ENCODE results near the gene SEMA3G. TPM values are rescaled to one million over a fixed set of nuclear protein-coding genes. Genes with fewer than 3 reads are reported as not detected.
A peak's percentile ranks its signal among the peaks of the same experiment; 100 is the strongest.

SEMA3G gene
- total RNA-seq, 2 donors from 2014 or later = 0.16 to 0.36 TPM

- Mint-ChIP-seq H3K4me3 (no peak overlapping the region), H3K4me1 (ENCODE audit: low read depth) (no peaks in the 10 kb centered on the region), H3K36me3 (ENCODE audit: insufficient read depth in 2 of 2) (peaks cover 0 to 4% of the 10 kb centered on the region in 2 donors), H3K27ac (no peak overlapping the region), H3K9me3 (no peaks in the 10 kb centered on the region), H3K27me3 (ENCODE audit: low read depth) (no peaks in the 10 kb centered on the region)
- DNase-seq = peak; percentile 24 to 40
- peak; percentile 36 to 50 for ATAC-seq (replicated peaks in 1 of 2)
These were observed 26.7 kb upstream of the SEMA3G start for GRCh38 chr3:52471371-52472238.

- Mint-ChIP-seq H3K36me3 (ENCODE audit: insufficient read depth in 2 of 2) (peaks cover 0 to 4% of the 10 kb centered on the region in 2 donors), H3K27ac (no peak overlapping the region), H3K4me3 (no peak overlapping the region), H3K4me1 (ENCODE audit: low read depth) (no peaks in the 10 kb centered on the region), H3K27me3 (ENCODE audit: low read depth) (no peaks in the 10 kb centered on the region), H3K9me3 (no peaks in the 10 kb centered on the region)
- no peak for DNase-seq
- no peak for ATAC-seq (replicated peaks in 1 of 2)
These were observed 26.0 kb upstream of the SEMA3G start for GRCh38 chr3:52470920-52471319.

DNA sequence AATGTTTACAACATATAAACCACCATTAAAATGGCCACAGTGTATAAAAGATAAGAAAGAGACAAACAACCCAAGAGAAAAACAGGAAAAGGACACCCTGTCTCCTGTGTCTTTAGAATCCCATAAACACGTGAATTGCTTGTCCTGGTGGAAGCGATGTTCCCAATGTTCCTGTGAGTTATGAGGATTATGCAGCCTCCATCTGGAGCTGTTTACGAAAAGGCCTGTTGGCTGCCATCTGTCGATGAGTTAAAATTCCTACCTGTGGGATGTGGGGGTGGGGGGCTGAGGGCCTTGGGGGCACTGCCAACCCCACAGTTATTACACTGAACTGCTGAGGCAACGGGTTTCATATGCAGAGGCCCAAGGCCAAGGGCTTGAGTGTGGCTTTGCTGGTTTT, 24.1 kb upstream of the SEMA3G start:
- H3K27me3 Mint-ChIP-seq (ENCODE audit: low read depth) = no peaks in the 10 kb centered on the region
- H3K4me1 Mint-ChIP-seq (ENCODE audit: low read depth) = no peaks in the 10 kb centered on the region
- H3K4me3 Mint-ChIP-seq = no peak overlapping the region
- no peak for DNase-seq
- H3K9me3 Mint-ChIP-seq = no peaks in the 10 kb centered on the region
- H3K27ac Mint-ChIP-seq = peak overlapping the region; percentile 32
- ATAC-seq (replicated peaks in 1 of 2) = no peak
- peaks cover 0 to 5% of the 10 kb centered on the region in 2 donors for H3K36me3 Mint-ChIP-seq (ENCODE audit: insufficient read depth in 2 of 2)

DNA sequence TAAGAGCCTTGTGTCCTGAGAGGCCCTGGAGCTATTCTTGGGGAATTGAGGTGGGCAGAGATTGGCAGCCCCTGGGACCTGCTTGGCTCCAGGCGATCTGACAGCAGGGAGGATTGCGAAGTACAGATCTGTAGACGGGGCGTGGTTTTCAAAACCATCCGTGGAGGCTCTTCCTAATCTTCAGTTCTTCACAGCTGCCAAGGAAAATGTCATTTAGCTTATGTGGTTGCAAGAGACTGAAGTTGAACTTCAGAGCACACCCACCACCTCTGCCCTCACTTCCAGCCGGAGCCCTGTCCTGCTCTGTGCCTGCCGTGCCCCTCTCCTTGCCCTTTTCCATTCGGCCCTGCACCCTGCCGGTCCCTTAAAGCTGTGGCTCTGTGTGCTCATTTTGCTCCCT, 23.4 kb upstream of the SEMA3G start:
- H3K9me3 Mint-ChIP-seq = no peaks in the 10 kb centered on the region
- no peaks in the 10 kb centered on the region for H3K27me3 Mint-ChIP-seq (ENCODE audit: low read depth)
- H3K36me3 Mint-ChIP-seq (ENCODE audit: insufficient read depth in 2 of 2) = peaks cover 0 to 2% of the 10 kb centered on the region in 2 donors
- ATAC-seq (replicated peaks in 1 of 2) = no peak
- DNase-seq = no peak
- no peak overlapping the region for H3K27ac Mint-ChIP-seq
- H3K4me1 Mint-ChIP-seq (ENCODE audit: low read depth) = no peaks in the 10 kb centered on the region
- no peak overlapping the region for H3K4me3 Mint-ChIP-seq

DNA sequence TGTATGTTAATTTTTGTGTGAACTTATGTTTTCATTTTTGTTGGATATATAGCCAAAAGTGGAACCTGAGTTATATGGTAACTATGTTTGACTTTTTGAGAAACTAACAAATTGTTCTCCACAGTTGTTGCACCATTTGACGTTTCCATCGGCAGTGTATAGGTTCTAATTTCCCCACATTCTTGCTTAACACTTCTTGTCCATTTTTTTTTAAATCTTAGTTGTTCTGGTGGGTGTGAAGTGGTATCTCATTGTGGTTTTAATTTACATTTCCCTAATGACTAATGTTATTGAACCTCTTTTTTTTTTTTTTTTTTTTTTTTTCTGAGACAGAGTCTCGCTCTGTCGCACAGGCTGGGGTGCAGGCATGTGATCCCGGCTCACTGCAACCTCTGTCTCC, 18.5 kb upstream of the SEMA3G start:
- no peaks in the 10 kb centered on the region for H3K9me3 Mint-ChIP-seq
- no peak overlapping the region for H3K27ac Mint-ChIP-seq
- DNase-seq = no peak
- no peak overlapping the region for H3K4me3 Mint-ChIP-seq
- H3K27me3 Mint-ChIP-seq (ENCODE audit: low read depth) = no peaks in the 10 kb centered on the region
- H3K36me3 Mint-ChIP-seq (ENCODE audit: insufficient read depth in 2 of 2) = peaks cover 2 to 8% of the 10 kb centered on the region in 2 donors
- no peak for ATAC-seq (replicated peaks in 1 of 2)
- H3K4me1 Mint-ChIP-seq (ENCODE audit: low read depth) = no peaks in the 10 kb centered on the region

GRCh38 chr3:52461874-52462273, 17.0 kb upstream of the SEMA3G start:
- peaks cover 2 to 11% of the 10 kb centered on the region in 2 donors for H3K36me3 Mint-ChIP-seq (ENCODE audit: insufficient read depth in 2 of 2)
- no peak overlapping the region for H3K4me3 Mint-ChIP-seq
- no peak overlapping the region for H3K27ac Mint-ChIP-seq
- peaks cover 7% of the 10 kb centered on the region for H3K4me1 Mint-ChIP-seq (ENCODE audit: low read depth)
- H3K27me3 Mint-ChIP-seq (ENCODE audit: low read depth) = no peaks in the 10 kb centered on the region
- no peak for ATAC-seq (replicated peaks in 1 of 2)
- H3K9me3 Mint-ChIP-seq = no peaks in the 10 kb centered on the region
- DNase-seq = no peak

DNA sequence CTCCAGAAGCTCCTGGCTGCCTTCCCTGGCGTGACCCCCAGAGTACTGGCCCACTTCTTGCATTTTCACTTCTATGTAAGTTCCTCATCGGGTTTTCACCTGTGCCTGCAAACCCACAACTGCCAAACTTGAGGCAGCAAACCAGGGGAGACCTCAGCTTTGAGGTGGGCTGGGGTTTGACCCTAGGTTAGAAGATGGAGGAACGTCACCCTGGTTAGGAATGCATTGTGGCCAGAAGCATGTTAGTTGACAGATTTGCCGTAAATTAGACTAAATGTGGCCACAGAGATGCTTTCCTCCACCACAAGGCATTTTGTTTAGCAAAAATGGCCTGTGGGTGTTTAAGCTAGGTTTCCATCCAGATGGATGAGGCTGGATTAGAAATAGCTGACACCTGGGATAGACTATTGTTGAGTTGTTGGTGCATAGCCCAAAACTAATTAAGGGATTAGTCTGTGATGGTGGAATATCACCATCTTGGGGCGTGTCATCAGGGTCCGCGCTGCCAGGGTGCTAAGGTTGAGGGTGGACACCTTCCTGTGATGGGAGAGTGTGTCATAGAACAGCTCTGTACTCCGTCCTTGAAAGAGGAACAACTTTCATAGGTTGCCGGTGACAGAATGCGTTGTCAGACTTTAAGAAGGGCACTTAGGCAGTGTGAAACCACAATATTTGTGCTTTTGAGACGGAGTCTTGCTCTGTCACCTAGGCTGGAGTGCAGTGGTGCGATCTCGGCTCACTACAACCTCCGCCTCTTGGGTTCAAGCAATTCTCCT, 14.1 kb upstream of the SEMA3G start:
- Mint-ChIP-seq H3K4me1 (ENCODE audit: low read depth) (peaks cover 27% of the 10 kb centered on the region), H3K27ac (no peak overlapping the region), H3K27me3 (ENCODE audit: low read depth) (no peaks in the 10 kb centered on the region), H3K9me3 (no peaks in the 10 kb centered on the region), H3K36me3 (ENCODE audit: insufficient read depth in 2 of 2) (peaks cover 4 to 14% of the 10 kb centered on the region in 2 donors), H3K4me3 (no peak overlapping the region)
- DNase-seq = no peak
- no peak for ATAC-seq (replicated peaks in 1 of 2)

DNA sequence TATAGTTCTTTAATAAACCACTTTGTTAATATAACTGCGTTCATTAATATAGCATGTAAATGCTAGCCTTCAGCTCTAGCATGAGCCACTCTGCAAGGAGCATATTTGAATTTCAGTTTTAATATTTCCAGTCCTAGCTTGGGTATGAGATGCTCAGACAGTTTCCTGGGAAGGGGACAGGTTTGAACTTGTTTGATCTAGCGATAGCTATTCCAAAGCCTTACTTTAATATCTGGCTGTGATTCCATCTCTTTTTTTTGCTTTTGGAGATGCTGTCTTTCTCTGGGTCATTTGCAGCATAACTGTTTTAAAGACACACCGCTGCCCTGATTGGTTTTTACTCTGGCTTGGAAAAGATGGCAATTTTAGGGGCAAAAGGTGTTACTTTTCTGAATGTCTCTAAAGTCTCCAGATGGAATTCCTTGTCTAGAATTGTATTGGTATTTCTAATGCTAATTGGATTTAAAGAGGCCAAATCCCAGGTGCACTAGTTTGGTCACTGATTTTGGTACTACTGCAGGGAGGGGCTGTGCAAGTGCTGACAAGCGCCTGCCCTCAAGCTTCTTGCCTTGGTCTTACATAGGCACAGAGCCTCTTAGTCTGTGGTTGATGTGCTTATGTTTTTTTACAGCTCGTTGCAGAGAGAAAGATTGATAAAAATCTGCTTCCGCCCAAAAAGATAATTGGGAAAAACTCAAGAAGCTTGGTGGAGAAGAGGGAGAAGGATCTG, 13.3 kb upstream of the SEMA3G start:
- Mint-ChIP-seq H3K4me1 (ENCODE audit: low read depth) (peaks cover 32% of the 10 kb centered on the region), H3K36me3 (ENCODE audit: insufficient read depth in 2 of 2) (peaks cover 4 to 14% of the 10 kb centered on the region in 2 donors), H3K4me3 (no peak overlapping the region), H3K9me3 (no peaks in the 10 kb centered on the region), H3K27ac (peak overlapping the region; percentile 82), H3K27me3 (ENCODE audit: low read depth) (no peaks in the 10 kb centered on the region)
- ATAC-seq (replicated peaks in 1 of 2) (no peak), DNase-seq (no peak)

- peaks cover 32% of the 10 kb centered on the region for H3K4me1 Mint-ChIP-seq (ENCODE audit: low read depth)
- H3K9me3 Mint-ChIP-seq = no peaks in the 10 kb centered on the region
- H3K27me3 Mint-ChIP-seq (ENCODE audit: low read depth) = no peaks in the 10 kb centered on the region
- DNase-seq (no peak), ATAC-seq (replicated peaks in 1 of 2) (no peak)
- H3K4me3 Mint-ChIP-seq = peak overlapping the region; percentile 90 to 95
- H3K36me3 Mint-ChIP-seq (ENCODE audit: insufficient read depth in 2 of 2) = peaks cover 4 to 14% of the 10 kb centered on the region in 2 donors
- peak overlapping the region; percentile 66 for H3K27ac Mint-ChIP-seq
These were observed 11.9 kb upstream of the SEMA3G start for GRCh38 chr3:52456800-52457183.

DNA sequence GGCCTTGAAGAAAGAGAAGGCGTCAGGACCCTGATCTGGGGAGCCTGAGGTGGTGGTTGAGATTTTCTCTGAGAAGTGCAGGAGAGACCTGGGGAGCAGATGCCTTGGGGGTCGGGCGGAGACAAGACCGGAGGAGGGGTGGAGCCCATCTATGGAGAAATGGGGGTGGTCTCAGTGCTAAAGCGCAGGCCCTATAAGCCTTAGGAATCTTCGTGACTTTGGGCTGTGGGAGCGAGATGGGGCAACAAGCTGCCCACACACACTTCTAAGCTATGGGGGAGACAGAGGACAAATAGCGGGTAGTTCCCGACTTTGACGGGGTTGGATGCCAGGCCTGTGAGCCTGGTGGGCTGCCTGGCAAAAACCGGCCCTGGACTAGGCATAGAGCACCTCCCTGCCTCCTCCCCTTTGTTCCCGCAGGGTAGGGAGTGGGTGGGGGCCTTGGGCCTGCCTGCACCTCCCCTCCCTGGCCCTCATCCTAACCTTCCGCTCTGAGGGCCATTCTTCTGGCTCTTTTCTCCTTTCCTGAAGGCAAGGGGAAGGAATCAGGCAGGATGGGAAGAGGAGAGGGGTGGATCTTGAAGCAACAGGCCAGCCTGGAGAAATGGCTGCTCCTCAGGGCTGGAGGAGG, 11.4 kb upstream of the SEMA3G start:
- ATAC-seq (replicated peaks in 1 of 2) = no peak
- Mint-ChIP-seq H3K27ac (peak overlapping the region; percentile 85), H3K4me1 (ENCODE audit: low read depth) (peaks cover 32% of the 10 kb centered on the region), H3K27me3 (ENCODE audit: low read depth) (no peaks in the 10 kb centered on the region), H3K9me3 (no peaks in the 10 kb centered on the region), H3K36me3 (ENCODE audit: insufficient read depth in 2 of 2) (peaks cover 4 to 14% of the 10 kb centered on the region in 2 donors), H3K4me3 (peak overlapping the region; percentile 90 to 95)
- DNase-seq = no peak

- peak within 1 kb of the TSS; percentile 85 for H3K27ac Mint-ChIP-seq
- no peaks in the 10 kb centered on the region for H3K9me3 Mint-ChIP-seq
- no peaks in the 10 kb centered on the region for H3K27me3 Mint-ChIP-seq (ENCODE audit: low read depth)
- DNase-seq (peak; percentile 98 to 99), ATAC-seq (replicated peaks in 1 of 2) (peak; percentile 94 to 96)
- H3K4me3 Mint-ChIP-seq = peak within 1 kb of the TSS; percentile 90 to 95
- peaks cover 2 to 9% of the 10 kb centered on the region in 2 donors for H3K36me3 Mint-ChIP-seq (ENCODE audit: insufficient read depth in 2 of 2)
- H3K4me1 Mint-ChIP-seq (ENCODE audit: low read depth) = peaks cover 32% of the 10 kb centered on the region
These were observed 10.6 kb upstream of the SEMA3G start, which contains the start of gene NISCH for GRCh38 chr3:52455283-52456168. TSS of gene NISCH (plus strand) at chr3:52455604. CDS start at chr3:52455642, 38 bp downstream.

DNA sequence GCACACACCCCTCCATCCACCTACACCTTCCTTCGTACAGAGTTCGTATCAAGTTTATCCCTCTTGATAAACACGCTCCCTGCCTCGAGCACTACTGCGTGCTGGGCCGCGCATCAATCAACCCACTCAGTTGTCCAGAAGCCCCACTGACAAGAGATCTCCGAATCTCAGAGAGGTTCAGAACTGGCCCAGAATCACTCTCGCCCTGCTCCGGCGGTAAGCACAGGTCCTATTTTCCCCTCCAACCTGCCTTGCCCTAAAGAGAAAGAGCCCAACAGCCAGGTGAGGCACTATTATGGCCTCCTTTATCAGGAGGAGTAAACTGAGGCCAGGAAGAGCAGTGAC, 10.0 kb upstream of the SEMA3G start:
- H3K27me3 Mint-ChIP-seq (ENCODE audit: low read depth) = no peaks in the 10 kb centered on the region
- DNase-seq (no peak), ATAC-seq (replicated peaks in 1 of 2) (peak; percentile 5 to 14)
- peaks cover 32% of the 10 kb centered on the region for H3K4me1 Mint-ChIP-seq (ENCODE audit: low read depth)
- H3K4me3 Mint-ChIP-seq = peak overlapping the region; percentile 90 to 95
- peak overlapping the region; percentile 83 for H3K27ac Mint-ChIP-seq
- no peaks in the 10 kb centered on the region for H3K9me3 Mint-ChIP-seq
- H3K36me3 Mint-ChIP-seq (ENCODE audit: insufficient read depth in 2 of 2) = peaks cover 2 to 9% of the 10 kb centered on the region in 2 donors
